SK-N-SH treated with all-trans-retinoic acid at 6 μM for 48 hours (cell line): ENCODE data around the gene CPLX1.

Experiments
- ATAC-seq: fragments of 200-7000 bp; cut with Tn5 transposase; 3 replicates; pipeline ENCODE4 v1.9.1; 2020; ENCODE audit warnings: mild to moderate bottlenecking, moderate library complexity
- ARNTL ChIP-seq: fragments of 450-650 bp; formaldehyde crosslinking; IDR thresholded peaks from 2 replicates; pipeline ENCODE4 v1.5.0; 2020; ENCODE audit warnings: low read depth, mild to moderate bottlenecking, moderate library complexity, borderline replicate concordance
- BACH2 ChIP-seq: fragments of 250-450 bp; sonication (Bioruptor Pico); IDR thresholded peaks from 2 replicates; pipeline ENCODE4 v1.9.0; 2021; ENCODE audit warnings: mild to moderate bottlenecking, borderline replicate concordance
- CREB5 ChIP-seq: fragments of 250-450 bp; sonication (Bioruptor Pico); IDR thresholded peaks from 2 replicates; pipeline ENCODE4 v1.5.1; 2020; ENCODE audit warnings: low read depth, mild to moderate bottlenecking, moderate library complexity
- CSDC2 ChIP-seq: fragments of 250-450 bp; sonication (Bioruptor Pico); IDR thresholded peaks from 2 replicates; pipeline ENCODE4 v1.5.0; 2020; ENCODE audit warnings: mild to moderate bottlenecking, moderate library complexity
- CSRNP3 ChIP-seq: fragments of 250-450 bp; sonication (Bioruptor Pico); IDR thresholded peaks from 2 replicates; pipeline ENCODE4 v1.5.1; 2021; ENCODE audit warnings: mild to moderate bottlenecking, moderate library complexity
- ESRRG ChIP-seq: fragments of 250-450 bp; sonication (Bioruptor Pico); IDR thresholded peaks from 2 replicates; pipeline ENCODE4 v1.6.1; 2021; ENCODE audit warnings: mild to moderate bottlenecking
- ISL1 ChIP-seq: fragments of 250-450 bp; sonication (Bioruptor Pico); IDR thresholded peaks from 2 replicates; pipeline ENCODE4 v2.1.2; 2022; ENCODE audit warnings: mild to moderate bottlenecking, moderate library complexity
- OSR1 ChIP-seq: fragments of 250-450 bp; sonication (Bioruptor Pico); IDR thresholded peaks from 2 replicates; pipeline ENCODE4 v1.8.0; 2022; ENCODE audit warnings: moderate library complexity, mild to moderate bottlenecking, inconsistent platforms
- PATZ1 ChIP-seq: fragments of 250-450 bp; sonication (Bioruptor Pico); IDR thresholded peaks from 2 replicates; pipeline ENCODE4 v1.8.0; 2020; ENCODE audit warnings: mild to moderate bottlenecking, moderate library complexity, borderline replicate concordance
- RARB ChIP-seq: fragments of 250-450 bp; sonication (Bioruptor Pico); IDR thresholded peaks from 2 replicates; pipeline ENCODE4 v1.8.0; 2021; ENCODE audit warnings: mild to moderate bottlenecking, moderate library complexity
- SNAI2 ChIP-seq: fragments of 250-450 bp; sonication (Bioruptor Pico); IDR thresholded peaks from 2 replicates; pipeline ENCODE4 v1.5.0; 2020; ENCODE audit warnings: mild to moderate bottlenecking, moderate library complexity
- TCF4 ChIP-seq: fragments of 250-450 bp; sonication (Bioruptor Pico); IDR thresholded peaks from 2 replicates; pipeline ENCODE4 v1.8.0; 2021; ENCODE audit warnings: mild to moderate bottlenecking, moderate library complexity, borderline replicate concordance
- TSHZ2 ChIP-seq: fragments of 250-450 bp; sonication (Bioruptor Pico); IDR thresholded peaks from 2 replicates; pipeline ENCODE4 v1.5.0; 2020; ENCODE audit warnings: mild to moderate bottlenecking, moderate library complexity
- ZC3H10 ChIP-seq: fragments of 250-450 bp; sonication (Bioruptor Pico); IDR thresholded peaks from 2 replicates; pipeline ENCODE4 v1.5.1; 2021; ENCODE audit warnings: mild to moderate bottlenecking, moderate library complexity
- ZFP3 ChIP-seq: fragments of 250-450 bp; sonication (Bioruptor Pico); IDR thresholded peaks from 2 replicates; pipeline ENCODE4 v1.5.0; 2020; ENCODE audit warnings: mild to moderate bottlenecking, moderate library complexity
- ZFP30 ChIP-seq: fragments of 450-650 bp; formaldehyde crosslinking; IDR thresholded peaks from 2 replicates; pipeline ENCODE4 v1.5.0; 2022; ENCODE audit warnings: mild to moderate bottlenecking, moderate library complexity
- ZNF565 ChIP-seq: fragments of 450-650 bp; formaldehyde crosslinking; conservative IDR thresholded peaks from 2 replicates; pipeline ENCODE4 v1.5.0; 2020; ENCODE audit warnings: low read depth, mild to moderate bottlenecking, moderate library complexity
- ZNF70 ChIP-seq: fragments of 450-650 bp; formaldehyde crosslinking; IDR thresholded peaks from 2 replicates; pipeline ENCODE4 v1.5.0; 2020; ENCODE audit warnings: mild to moderate bottlenecking, moderate library complexity
- TF ChIP-seq, protein P1 (sequence below): fragments of 250-450 bp; sonication (Bioruptor Pico); IDR thresholded peaks from 2 replicates; pipeline ENCODE4 v1.8.0; 2021; ENCODE audit warnings: low read depth, mild to moderate bottlenecking, moderate library complexity, borderline replicate concordance

The CPLX1 gene

GRCh38 chr4:747546-748170 lies 78.3 kb downstream of the CPLX1 start:
- no peak for ATAC-seq
- no peak for TF ChIP-seq CSRNP3 (CRISPR knock-in tag)
- no peak for TF ChIP-seq TSHZ2 (CRISPR knock-in tag)
- no peak for TF ChIP-seq CSDC2 (CRISPR knock-in tag)
- TF ChIP-seq BACH2 (CRISPR knock-in tag) = no peak
- TF ChIP-seq OSR1 (CRISPR knock-in tag) = no peak
- TF ChIP-seq CREB5 (CRISPR knock-in tag) = no peak
- TF ChIP-seq TCF4 (CRISPR knock-in tag) = no peak
- TF ChIP-seq RARB = no peak
- no peak for TF ChIP-seq SNAI2 (CRISPR knock-in tag)
- no peak for TF ChIP-seq ZNF70 (CRISPR knock-in tag)
- TF ChIP-seq ZNF565 (CRISPR knock-in tag) = no peak
- TF ChIP-seq ZC3H10 = no peak
- TF ChIP-seq, protein P1, sequence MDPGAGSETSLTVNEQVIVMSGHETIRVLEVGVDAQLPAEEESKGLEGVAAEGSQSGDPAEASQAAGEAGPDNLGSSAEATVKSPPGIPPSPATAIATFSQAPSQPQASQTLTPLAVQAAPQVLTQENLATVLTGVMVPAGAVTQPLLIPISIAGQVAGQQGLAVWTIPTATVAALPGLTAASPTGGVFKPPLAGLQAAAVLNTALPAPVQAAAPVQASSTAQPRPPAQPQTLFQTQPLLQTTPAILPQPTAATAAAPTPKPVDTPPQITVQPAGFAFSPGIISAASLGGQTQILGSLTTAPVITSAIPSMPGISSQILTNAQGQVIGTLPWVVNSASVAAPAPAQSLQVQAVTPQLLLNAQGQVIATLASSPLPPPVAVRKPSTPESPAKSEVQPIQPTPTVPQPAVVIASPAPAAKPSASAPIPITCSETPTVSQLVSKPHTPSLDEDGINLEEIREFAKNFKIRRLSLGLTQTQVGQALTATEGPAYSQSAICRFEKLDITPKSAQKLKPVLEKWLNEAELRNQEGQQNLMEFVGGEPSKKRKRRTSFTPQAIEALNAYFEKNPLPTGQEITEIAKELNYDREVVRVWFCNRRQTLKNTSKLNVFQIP (CRISPR knock-in tag) = no peak
- no peak for TF ChIP-seq ZFP3
- TF ChIP-seq ZFP30 = no peak
- no peak for TF ChIP-seq ISL1 (CRISPR knock-in tag)
- TF ChIP-seq ARNTL (CRISPR knock-in tag) = no peak
- no peak for TF ChIP-seq ESRRG (CRISPR knock-in tag)
- TF ChIP-seq, all 23 proteins: peak for 0

DNA sequence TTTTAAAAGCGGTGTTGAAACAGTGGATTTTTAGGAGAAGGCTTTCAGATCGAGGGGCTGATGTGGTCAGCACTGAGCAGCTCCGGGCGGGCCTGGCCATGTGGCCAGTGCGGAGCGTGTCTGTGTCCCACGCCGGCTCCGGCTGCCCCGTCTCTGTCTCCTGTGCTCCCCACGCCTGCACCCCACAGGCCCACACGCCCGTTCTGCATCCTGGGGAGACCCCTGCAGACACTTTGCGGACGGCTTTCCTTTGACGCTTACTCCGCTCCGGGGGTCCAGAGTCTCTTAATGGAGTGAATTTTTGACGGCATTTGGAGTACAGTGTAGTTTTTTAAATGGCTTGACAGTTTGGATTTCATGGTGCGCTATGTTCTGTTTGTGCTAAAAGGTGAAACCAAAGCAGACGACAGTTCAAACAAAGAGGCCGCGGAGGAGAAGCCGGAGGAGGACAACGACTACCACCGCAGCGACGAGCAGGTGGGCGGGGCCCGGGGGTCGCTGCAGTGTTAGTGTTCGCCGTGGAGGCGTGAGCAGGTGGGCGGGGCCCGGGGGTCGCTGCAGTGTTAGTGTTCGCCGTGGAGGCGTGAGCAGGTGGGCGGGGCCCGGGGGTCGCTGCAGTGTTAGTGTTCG lies 81.6 kb downstream of the CPLX1 start:
- no peak for TF ChIP-seq ESRRG (CRISPR knock-in tag)
- TF ChIP-seq TSHZ2 (CRISPR knock-in tag) = no peak
- TF ChIP-seq CSDC2 (CRISPR knock-in tag) = no peak
- TF ChIP-seq ZFP30 = no peak
- no peak for TF ChIP-seq PATZ1
- TF ChIP-seq SNAI2 (CRISPR knock-in tag) = no peak
- TF ChIP-seq ZNF70 (CRISPR knock-in tag) = no peak
- ATAC-seq = no peak
